Fibroblast of mammary gland (primary cell): ENCODE measurements around the gene ZNF598.

ENCODE experiments used
- DNase-seq: peaks from one replicate; pipeline ENCODE4 v3.0.0-alpha.2; 2010; ENCODE audit warnings: low read depth
- H3K4me3 ChIP-seq: 2 replicates; pipeline ENCODE4 v1.5.1; 2011; ENCODE audit warnings: low read depth, mild to moderate bottlenecking, low read length, moderate library complexity; ENCODE audit not compliant: control insufficient read depth
- CTCF ChIP-seq: conservative IDR thresholded peaks from 2 replicates; pipeline ENCODE4 v1.5.1; 2011; ENCODE audit warnings: low read depth, low read length, inconsistent platforms; ENCODE audit not compliant: control insufficient read depth, insufficient read depth

ZNF598 gene

GRCh38 chr16:2045965-2046892 lies 36.6 kb upstream of the ZNF598 start:
- DNase-seq = no peak
- no peak overlapping the region for H3K4me3 ChIP-seq
- TF ChIP-seq CTCF = no peak

- no peak for DNase-seq
- no peak for TF ChIP-seq CTCF
- no peak overlapping the region for H3K4me3 ChIP-seq
These were observed 34.9 kb upstream of the ZNF598 start for GRCh38 chr16:2044541-2044940.

- no peak for DNase-seq
- no peak for TF ChIP-seq CTCF
- no peak overlapping the region for H3K4me3 ChIP-seq
These were observed 34.2 kb upstream of the ZNF598 start for GRCh38 chr16:2043667-2044451.

- H3K4me3 ChIP-seq = no peak overlapping the region
- DNase-seq = no peak
These were observed 33.5 kb upstream of the ZNF598 start for GRCh38 chr16:2042986-2043666.

GRCh38 chr16:2042171-2042985 lies 32.8 kb upstream of the ZNF598 start:
- no peak for TF ChIP-seq CTCF
- no peak overlapping the region for H3K4me3 ChIP-seq
- DNase-seq = no peak

More at GRCh38 chr16:2042986-2043666, 33.5 kb upstream of the ZNF598 start:
- TF ChIP-seq CTCF = no peak
